OCI-LY7 (cell line): ENCODE results near the gene QSER1. TPM values are rescaled to one million over a fixed set of nuclear protein-coding genes. Genes with fewer than 3 reads are reported as not detected.

ENCODE experiments used
- BruUV-seq: library from RNA; stranded (reverse); fragments of 400-500 nt; replicated peaks from 2 replicates; lab custom pipeline; 2021; lab: Mats Ljungman, UMichigan
- CTCF ChIA-PET: fragments of 300-600 bp; sonication (Branson Sonifier 250); formaldehyde crosslinking; loops from one replicate; lab custom pipeline; 2022; ENCODE audit warnings: antibody characterized with exemption; ENCODE audit not compliant: unreplicated experiment; lab: Charles Lee
- POLR2A ChIA-PET: fragments of 300-600 bp; sonication (Branson Sonifier 250); formaldehyde crosslinking; loops from one replicate; lab custom pipeline; 2022; ENCODE audit warnings: antibody characterized with exemption; lab: Charles Lee
- DNase-seq: peaks from one replicate; pipeline ENCODE4 v3.0.0-alpha.2; 2015; ENCODE audit warnings: low spot score
- H2AFZ ChIP-seq: fragments of 200-600 bp; sonication (generic), shearing (Covaris generic); 2 replicates; pipeline ENCODE4 v1.6.1; 2014; ENCODE audit warnings: mild to moderate bottlenecking, antibody characterized with exemption, low read length, moderate library complexity
- H3K27ac ChIP-seq: fragments of 200-600 bp; sonication (generic); 2 replicates; pipeline ENCODE4 v1.5.1; 2014; ENCODE audit warnings: mixed run types, low read depth, mild to moderate bottlenecking, moderate library complexity, low read length, inconsistent platforms; ENCODE audit not compliant: poor library complexity, severe bottlenecking
- H3K36me3 ChIP-seq: fragments of 200-600 bp; sonication (generic); 2 replicates; pipeline ENCODE4 v1.6.1; 2014; ENCODE audit warnings: mild to moderate bottlenecking, antibody characterized with exemption, low read length, moderate library complexity, mixed read lengths; ENCODE audit not compliant: insufficient read depth
- H3K4me1 ChIP-seq: fragments of 200-600 bp; sonication (generic); 2 replicates; pipeline ENCODE4 v1.5.1; 2014; ENCODE audit warnings: mild to moderate bottlenecking, low read length; ENCODE audit not compliant: insufficient read depth, poor library complexity, severe bottlenecking
- H3K4me2 ChIP-seq: fragments of 200-600 bp; sonication (generic); 2 replicates; pipeline ENCODE4 v1.6.1; 2014; ENCODE audit warnings: mild to moderate bottlenecking, low read length
- H3K4me3 ChIP-seq: fragments of 200-600 bp; sonication (generic); 2 replicates; pipeline ENCODE4 v1.5.1; 2014; ENCODE audit warnings: mild to moderate bottlenecking, low read depth, low read length; ENCODE audit not compliant: poor library complexity, severe bottlenecking
- H3K79me2 ChIP-seq: fragments of 200-600 bp; sonication (generic); 2 replicates; pipeline ENCODE4 v1.6.1; 2016; ENCODE audit warnings: low read depth, mild to moderate bottlenecking, low read length, moderate library complexity, mixed read lengths; ENCODE audit not compliant: insufficient read depth
- H3K9me2 ChIP-seq: fragments of 200-600 bp; sonication (generic); 2 replicates; pipeline ENCODE4 v1.6.1; 2016; ENCODE audit warnings: mild to moderate bottlenecking, low read length, mixed read lengths; ENCODE audit not compliant: insufficient read depth
- H3K9me3 ChIP-seq: fragments of 200-600 bp; sonication (generic); 2 replicates; pipeline ENCODE4 v1.6.1; 2014; ENCODE audit warnings: mild to moderate bottlenecking, mixed run types, low read length, mixed read lengths
- H4K20me1 ChIP-seq: fragments of 200-600 bp; sonication (generic); 2 replicates; pipeline ENCODE4 v1.6.1; 2014; ENCODE audit warnings: mild to moderate bottlenecking, antibody characterized with exemption, low read length, moderate library complexity, mixed read lengths; ENCODE audit not compliant: insufficient read depth
- CTCF ChIP-seq: fragments of 200-600 bp; sonication (generic); conservative IDR thresholded peaks from 2 replicates; pipeline ENCODE4 v1.5.1; 2014; ENCODE audit warnings: mild to moderate bottlenecking, antibody characterized with exemption, low read length, moderate library complexity, mixed read lengths
- EZH2phosphoT487 ChIP-seq: fragments of 200-600 bp; sonication (generic); IDR thresholded peaks from 2 replicates; pipeline ENCODE4 v1.6.1; 2018; ENCODE audit warnings: low read depth, borderline replicate concordance, mild to moderate bottlenecking, mixed run types, antibody characterized with exemption, low read length, moderate library complexity, mixed read lengths
- intact Hi-C: fragments of 100-400 bp; cut with micrococcal nuclease; formaldehyde crosslinking; loops from one replicate; pipeline ENCODE4 v1.10.0; 2022; ENCODE audit not compliant: unreplicated experiment
- total RNA-seq, 2 experiments: library from RNA; depleted of rRNA in 1 of 2; stranded (reverse); fragments of >200 nt in 1 of 2; shearing (Covaris generic) in 1 of 2; gene quantifications; 2 replicates each; pipeline ENCODE4 v1.2.3, GENCODE V29; 2014 to 2022

The QSER1 gene
- total RNA-seq, 2 experiments from 2014 or later, result 30.6 to 46.3 TPM

DNA sequence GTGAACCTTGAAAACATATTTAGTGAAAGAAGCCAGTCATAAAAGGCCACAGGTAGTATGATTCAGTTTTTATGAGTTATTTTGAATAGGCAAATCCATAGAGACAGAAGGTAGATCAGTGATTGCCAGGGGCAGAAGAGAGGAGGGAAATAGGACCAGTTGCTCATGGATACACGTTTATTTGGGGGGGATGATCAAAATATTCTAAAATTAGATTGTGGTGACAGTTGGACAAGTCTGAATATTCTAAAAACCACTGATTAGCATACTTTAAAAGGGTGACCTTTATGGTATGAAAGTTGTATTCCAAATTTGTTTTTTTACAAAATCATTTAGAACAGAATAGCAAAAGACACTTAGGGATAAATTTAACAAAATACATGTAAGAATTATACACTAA lies 28.6 kb downstream of the QSER1 start:
- Histone ChIP-seq H3K4me1 (no peaks in the 10 kb centered on the region), H3K9me2 (no peaks in the 10 kb centered on the region), H3K79me2 (peaks cover 61% of the 10 kb centered on the region), H2AFZ (no peak overlapping the region), H3K4me2 (no peak overlapping the region), H3K9me3 (no peaks in the 10 kb centered on the region), H4K20me1 (no peaks in the 10 kb centered on the region), H3K4me3 (no peak overlapping the region), H3K36me3 (peaks cover 12% of the 10 kb centered on the region), H3K27ac (no peak overlapping the region)
- no peak for TF ChIP-seq CTCF
- no peak for TF ChIP-seq EZH2phosphoT487
- intact Hi-C loops, result no loop called here
- no TSS peak for BruUV-seq
- ChIA-PET POLR2A (no interaction called here), CTCF (no interaction called here)
- DNase-seq, result no peak

DNA sequence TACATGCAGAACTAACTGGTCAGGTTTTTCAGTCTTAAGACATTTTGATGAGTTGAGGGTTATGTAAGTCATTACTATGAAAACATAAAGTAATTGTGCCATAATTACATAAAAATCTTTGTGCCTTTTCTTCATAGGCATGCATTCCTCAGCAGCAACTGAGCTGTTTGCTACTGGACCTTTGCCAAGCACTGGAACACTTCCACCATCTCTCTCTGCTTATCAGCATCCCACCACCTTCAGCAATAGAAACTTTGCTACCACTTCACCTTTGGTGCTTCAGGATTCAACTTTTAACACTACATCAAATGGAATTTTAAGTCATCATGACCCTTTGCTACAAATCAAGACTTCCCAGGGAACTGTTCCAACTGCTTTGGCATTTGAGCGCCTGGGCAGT lies 39.0 kb downstream of the QSER1 start:
- Histone ChIP-seq H3K4me1 (no peaks in the 10 kb centered on the region), H3K79me2 (peaks cover 27% of the 10 kb centered on the region; the same call in 1 of the 2 replicates), H3K27ac (no peak overlapping the region), H3K36me3 (peaks cover 79% of the 10 kb centered on the region), H2AFZ (no peak overlapping the region), H3K4me2 (no peak overlapping the region), H3K9me3 (no peaks in the 10 kb centered on the region), H4K20me1 (peaks cover 5% of the 10 kb centered on the region; the same call in 1 of the 2 replicates), H3K9me2 (no peaks in the 10 kb centered on the region), H3K4me3 (no peak overlapping the region)
- DNase-seq, result no peak
- BruUV-seq, result no TSS peak
- intact Hi-C loops, result no loop called here
- POLR2A ChIA-PET, result interaction anchor here (0.8 kb wide), 1 partner anchor 28 kb away, joined by 3 read pairs; no protein-coding TSS in a partner anchor
- TF ChIP-seq CTCF (no peak), EZH2phosphoT487 (no peak)
- CTCF ChIA-PET, result interaction anchor here (0.6 kb wide), 1 partner anchor 85 kb away, joined by 4 read pairs; no protein-coding TSS in a partner anchor

DNA sequence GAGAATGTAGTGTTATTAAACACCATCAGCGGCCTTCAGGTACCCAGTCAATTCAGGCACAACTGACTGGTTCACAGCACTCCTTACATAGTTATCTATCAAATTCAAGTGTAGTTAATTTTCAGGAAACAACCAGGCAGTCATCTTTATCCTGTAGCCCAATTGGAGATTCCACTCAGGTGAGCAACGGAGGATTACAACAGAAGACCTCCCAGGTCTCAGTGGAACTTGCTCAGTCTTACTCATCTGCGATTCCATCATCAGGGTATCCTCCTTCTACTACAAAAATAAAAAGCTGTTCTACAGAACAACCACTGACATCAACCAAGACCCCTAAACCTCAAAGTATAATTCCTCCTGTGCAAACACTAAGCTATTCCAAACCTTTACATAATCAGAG lies 39.6 kb downstream of the QSER1 start:
- POLR2A ChIA-PET, result interaction anchor here (0.8 kb wide), 1 partner anchor 28 kb away, joined by 3 read pairs; no protein-coding TSS in a partner anchor
- Histone ChIP-seq H4K20me1 (0 out of 2 replicates have a peak, but pooled peaks cover 5% of the 10 kb centered on the region), H3K27ac (no peak overlapping the region), H3K79me2 (peaks cover 23% of the 10 kb centered on the region; the same call in 1 of the 2 replicates), H3K4me3 (no peak overlapping the region), H3K9me3 (no peaks in the 10 kb centered on the region), H3K4me2 (no peak overlapping the region), H3K36me3 (peaks cover 85% of the 10 kb centered on the region), H3K9me2 (no peaks in the 10 kb centered on the region), H2AFZ (no peak overlapping the region), H3K4me1 (no peaks in the 10 kb centered on the region)
- DNase-seq, result no peak
- TF ChIP-seq EZH2phosphoT487 (no peak), CTCF (no peak)
- CTCF ChIA-PET, result no interaction called here
- intact Hi-C loops, result no loop called here
- BruUV-seq, result no TSS peak
